SK-N-SH (cell line): Measurements from ENCODE around the gene MEIS2. TPM values are rescaled to one million over a fixed set of nuclear protein-coding genes. Genes with fewer than 3 reads are reported as not detected.

Source experiments
- CTCF ChIA-PET: fragments of 300-600, 350-600 bp; formaldehyde crosslinking; extraction: SDS; loops from one replicate; lab custom pipeline; 2021; lab: Yijun Ruan, JAX
- POLR2A ChIA-PET: fragments of 350-600 bp; sonication (Branson Sonifier 250); formaldehyde crosslinking; extraction: SDS; loops from one replicate; lab custom pipeline; 2020; ENCODE audit warnings: antibody characterized with exemption, inconsistent platforms; lab: Yijun Ruan, JAX
- DNase-seq: peaks from one replicate; pipeline ENCODE4 v3.0.0; 2012
- H2AFZ ChIP-seq: fragments of 200-600 bp; sonication (generic); 2 replicates; pipeline ENCODE4 v1.8.1; 2016; ENCODE audit warnings: antibody characterized with exemption, mild to moderate bottlenecking, low read depth
- H3F3A ChIP-seq: fragments of 200-600 bp; sonication (generic); replicated peaks from 2 replicates; pipeline ENCODE3; 2016; ENCODE audit warnings: antibody characterized with exemption, mild to moderate bottlenecking; ENCODE audit not compliant: insufficient read depth
- H3K27ac ChIP-seq, 2 experiments: fragments of 200-500 bp in 1 of 2; fragments of 200-600 bp in 1 of 2; sonication (Bioruptor generic) in 1 of 2; sonication (generic), shearing (Covaris generic) in 1 of 2; 2 replicates each; pipeline versions ENCODE4 v1.5.1 to v1.6.1; 2014 to 2016; ENCODE audit warnings: low read depth in 2 of 2, inconsistent platforms in 1 of 2, low read length in 1 of 2, mild to moderate bottlenecking in 1 of 2, mixed read lengths in 1 of 2
- H3K27me3 ChIP-seq: fragments of 200-600 bp; sonication (generic), shearing (Covaris generic); 2 replicates; pipeline ENCODE4 v1.6.1; 2016; ENCODE audit warnings: mixed run types; ENCODE audit not compliant: insufficient read depth
- H3K36me3 ChIP-seq, 2 experiments: fragments of 200-500 bp in 1 of 2; fragments of 200-600 bp in 1 of 2; sonication (Bioruptor generic) in 1 of 2; sonication (generic) in 1 of 2; replicated peaks in 1 of 2; 2 replicates each; pipeline versions ENCODE3 to v1.5.1; 2014 to 2016; ENCODE audit warnings: low read length in 1 of 2, mild to moderate bottlenecking in 1 of 2; ENCODE audit not compliant: insufficient read depth in 2 of 2, control insufficient read depth in 1 of 2
- H3K4me1 ChIP-seq, 2 experiments: fragments of 200-500 bp in 1 of 2; fragments of 200-600 bp in 1 of 2; sonication (Bioruptor generic) in 1 of 2; sonication (generic), shearing (Covaris generic) in 1 of 2; 2 replicates each; pipeline versions ENCODE4 v1.5.1 to v1.6.1; 2014 to 2016; ENCODE audit warnings: low read depth in 1 of 2, low read length in 1 of 2, mixed run types in 1 of 2; ENCODE audit not compliant: insufficient read depth in 2 of 2, control insufficient read depth in 1 of 2
- H3K4me2 ChIP-seq: fragments of 200-600 bp; sonication (generic), shearing (Covaris generic); 2 replicates; pipeline ENCODE4 v1.6.1; 2017; ENCODE audit warnings: mixed run types
- H3K4me3 ChIP-seq, 2 experiments: fragments of 200-500 bp in 1 of 2; fragments of 200-600 bp in 1 of 2; sonication (Bioruptor generic) in 1 of 2; sonication (generic), shearing (Covaris generic) in 1 of 2; 2 replicates each; pipeline versions ENCODE4 v1.5.1 to v1.8.1; 2014 to 2016; ENCODE audit warnings: low read depth in 2 of 2, inconsistent platforms in 1 of 2, low read length in 1 of 2, mild to moderate bottlenecking in 1 of 2, mixed read lengths in 1 of 2, moderate library complexity in 1 of 2
- H3K79me2 ChIP-seq: fragments of 200-600 bp; sonication (generic); 2 replicates; pipeline ENCODE4 v1.8.1; 2017; ENCODE audit warnings: mild to moderate bottlenecking; ENCODE audit not compliant: insufficient read depth
- H3K9ac ChIP-seq: fragments of 200-600 bp; sonication (generic); 2 replicates; pipeline ENCODE4 v1.6.1; 2017; ENCODE audit warnings: mixed run types
- H3K9me2 ChIP-seq: fragments of 200-600 bp; sonication (generic); 2 replicates; pipeline ENCODE4 v1.6.1; 2017; ENCODE audit warnings: mixed run types
- H3K9me3 ChIP-seq: fragments of 200-600 bp; sonication (generic); 2 replicates; pipeline ENCODE4 v1.6.1; 2017; ENCODE audit warnings: mixed run types, mild to moderate bottlenecking, moderate library complexity
- H4K20me1 ChIP-seq: fragments of 200-600 bp; sonication (generic); 2 replicates; pipeline ENCODE4 v1.6.1; 2017; ENCODE audit warnings: mild to moderate bottlenecking, mixed run types; ENCODE audit not compliant: insufficient read depth
- ELF1 ChIP-seq: IDR thresholded peaks from 2 replicates; pipeline ENCODE4 v1.4.0; 2012
- EP300 ChIP-seq, 2 experiments: IDR thresholded peaks; 2 replicates each; pipeline versions ENCODE4 v1.4.0 to v1.6.1; 2012; ENCODE audit warnings: borderline replicate concordance in 1 of 2, low read depth in 1 of 2, low read length in 1 of 2
- FOXJ3 ChIP-seq: sonication (generic); formaldehyde crosslinking; IDR thresholded peaks from 2 replicates; pipeline ENCODE4 v1.5.1; 2020; ENCODE audit warnings: mild to moderate bottlenecking, missing genetic modification reagents
- FOXM1 ChIP-seq: IDR thresholded peaks from 2 replicates; pipeline ENCODE4 v1.4.0; 2012; ENCODE audit warnings: low read depth, mild to moderate bottlenecking
- MEF2A ChIP-seq: IDR thresholded peaks from 2 replicates; pipeline ENCODE4 v1.4.0; 2012; ENCODE audit warnings: low read depth, borderline replicate concordance
- MXI1 ChIP-seq: IDR thresholded peaks from 2 replicates; pipeline ENCODE4 v1.6.1; 2012; ENCODE audit warnings: mild to moderate bottlenecking, low read depth, low read length, improper control_type of control experiment
- NFIC ChIP-seq: IDR thresholded peaks from 2 replicates; pipeline ENCODE4 v1.4.0; 2012; ENCODE audit warnings: borderline replicate concordance
- RCOR1 ChIP-seq: fragments of 150-350 bp; IDR thresholded peaks from 2 replicates; pipeline ENCODE4 v1.6.1; 2017; ENCODE audit warnings: antibody characterized with exemption, low read length
- SIN3A ChIP-seq: IDR thresholded peaks from 2 replicates; pipeline ENCODE4 v1.6.1; 2012; ENCODE audit warnings: low read depth, mild to moderate bottlenecking, low read length, moderate library complexity, borderline replicate concordance
- SMC3 ChIP-seq: IDR thresholded peaks from 2 replicates; pipeline ENCODE4 v1.6.1; 2012; ENCODE audit warnings: low read depth, low read length, improper control_type of control experiment
- TCF12 ChIP-seq: IDR thresholded peaks from 2 replicates; pipeline ENCODE4 v1.4.0; 2012
- TEAD4 ChIP-seq: IDR thresholded peaks from 2 replicates; pipeline ENCODE4 v1.4.0; 2012; ENCODE audit warnings: mild to moderate bottlenecking, borderline replicate concordance; ENCODE audit not compliant: insufficient read depth
- WGBS: methylation state at CpG from one replicate; pipeline ENCODE4 v1.1.6; 2017; ENCODE audit warnings: low lambda C conversion rate; 5-methylcytosine and 5-hydroxymethylcytosine counted together
- polyA plus RNA-seq, 3 experiments: library from polyadenylated mRNA; depleted of rRNA; stranded (reverse); fragments of >200 nt; gene quantifications; 2 replicates each; pipeline ENCODE4 v1.2.3, GENCODE V29; 2012
- TF ChIP-seq, protein P1 (sequence below): fragments of 150-350 bp; IDR thresholded peaks from 2 replicates; pipeline ENCODE4 v1.6.1; 2017; ENCODE audit warnings: antibody characterized with exemption, low read length, low read depth, borderline replicate concordance
- TF ChIP-seq, protein P2 (sequence below): IDR thresholded peaks from 2 replicates; pipeline ENCODE4 v1.6.1; 2012; ENCODE audit warnings: mild to moderate bottlenecking, low read depth, low read length, moderate library complexity
- TF ChIP-seq, protein P3 (sequence below): IDR thresholded peaks from 2 replicates; pipeline ENCODE4 v1.4.0; 2012; ENCODE audit warnings: low read depth, borderline replicate concordance
- TF ChIP-seq, protein P4 (sequence below): IDR thresholded peaks from 2 replicates; pipeline ENCODE4 v1.4.0; 2012; ENCODE audit warnings: low read depth

MEIS2 gene
- polyA plus RNA-seq, 1 of the 3 experiments (the other 2 are of a cell fraction): 146 TPM

DNA sequence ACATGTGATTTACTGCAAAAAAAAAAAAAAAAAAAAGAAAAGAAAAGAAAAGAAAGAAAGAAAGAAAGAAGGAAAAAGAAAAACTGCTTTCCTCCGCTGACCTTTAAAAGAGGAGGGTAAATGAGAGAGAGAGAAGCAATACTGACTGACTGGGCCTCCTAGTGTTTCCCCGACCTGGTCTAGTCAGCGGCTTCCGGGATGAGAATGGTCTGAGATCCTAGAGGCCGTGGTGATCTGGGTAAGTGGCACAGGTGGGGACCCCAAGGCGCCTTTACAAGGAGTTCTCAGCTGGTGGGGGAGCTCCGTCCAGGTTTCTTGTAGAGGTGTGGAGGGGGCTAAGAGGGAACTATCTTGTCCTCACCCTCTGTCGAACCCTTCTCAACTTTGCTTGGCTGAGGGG is 223.1 kb downstream of the MEIS2 start:
- H3K4me2 ChIP-seq: no peak overlapping the region
- no peak overlapping the region for H2AFZ ChIP-seq
- H3K79me2 ChIP-seq: no peaks in the 10 kb centered on the region
- 83% methylated on average over 8 of the region's 8 CpGs for WGBS
- ChIA-PET POLR2A (no interaction called here), CTCF (interaction anchor here (2.3 kb wide), 1 partner anchor 1004 kb away, joined by 6 read pairs; no protein-coding TSS in a partner anchor)
- no peaks in the 10 kb centered on the region for H4K20me1 ChIP-seq
- DNase-seq: no peak
- H3K4me1 ChIP-seq: no peaks in the 10 kb centered on the region; a peak in 1 of 4 replicates
- no peak overlapping the region for H3K9ac ChIP-seq
- no peak overlapping the region for H3K27ac ChIP-seq
- no peaks in the 10 kb centered on the region for H3K9me3 ChIP-seq
- no peaks in the 10 kb centered on the region for H3K9me2 ChIP-seq
- no peaks in the 10 kb centered on the region for H3F3A ChIP-seq
- H3K27me3 ChIP-seq: no peaks in the 10 kb centered on the region
- H3K36me3 ChIP-seq: no peaks in the 10 kb centered on the region
- H3K4me3 ChIP-seq: no peak overlapping the region
- no peak for TF ChIP-seq FOXM1
- no peak for TF ChIP-seq TEAD4
- TF ChIP-seq, protein P1, sequence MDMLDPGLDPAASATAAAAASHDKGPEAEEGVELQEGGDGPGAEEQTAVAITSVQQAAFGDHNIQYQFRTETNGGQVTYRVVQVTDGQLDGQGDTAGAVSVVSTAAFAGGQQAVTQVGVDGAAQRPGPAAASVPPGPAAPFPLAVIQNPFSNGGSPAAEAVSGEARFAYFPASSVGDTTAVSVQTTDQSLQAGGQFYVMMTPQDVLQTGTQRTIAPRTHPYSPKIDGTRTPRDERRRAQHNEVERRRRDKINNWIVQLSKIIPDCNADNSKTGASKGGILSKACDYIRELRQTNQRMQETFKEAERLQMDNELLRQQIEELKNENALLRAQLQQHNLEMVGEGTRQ: no peak
- no peak for TF ChIP-seq EP300 (IDR thresholded peaks at IDR 0.05; ENCODE audit: borderline replicate concordance in 1 of 2, low read depth in 1 of 2, low read length in 1 of 2)
- no peak for TF ChIP-seq ELF1
- TF ChIP-seq NFIC: no peak
- TF ChIP-seq, protein P2, sequence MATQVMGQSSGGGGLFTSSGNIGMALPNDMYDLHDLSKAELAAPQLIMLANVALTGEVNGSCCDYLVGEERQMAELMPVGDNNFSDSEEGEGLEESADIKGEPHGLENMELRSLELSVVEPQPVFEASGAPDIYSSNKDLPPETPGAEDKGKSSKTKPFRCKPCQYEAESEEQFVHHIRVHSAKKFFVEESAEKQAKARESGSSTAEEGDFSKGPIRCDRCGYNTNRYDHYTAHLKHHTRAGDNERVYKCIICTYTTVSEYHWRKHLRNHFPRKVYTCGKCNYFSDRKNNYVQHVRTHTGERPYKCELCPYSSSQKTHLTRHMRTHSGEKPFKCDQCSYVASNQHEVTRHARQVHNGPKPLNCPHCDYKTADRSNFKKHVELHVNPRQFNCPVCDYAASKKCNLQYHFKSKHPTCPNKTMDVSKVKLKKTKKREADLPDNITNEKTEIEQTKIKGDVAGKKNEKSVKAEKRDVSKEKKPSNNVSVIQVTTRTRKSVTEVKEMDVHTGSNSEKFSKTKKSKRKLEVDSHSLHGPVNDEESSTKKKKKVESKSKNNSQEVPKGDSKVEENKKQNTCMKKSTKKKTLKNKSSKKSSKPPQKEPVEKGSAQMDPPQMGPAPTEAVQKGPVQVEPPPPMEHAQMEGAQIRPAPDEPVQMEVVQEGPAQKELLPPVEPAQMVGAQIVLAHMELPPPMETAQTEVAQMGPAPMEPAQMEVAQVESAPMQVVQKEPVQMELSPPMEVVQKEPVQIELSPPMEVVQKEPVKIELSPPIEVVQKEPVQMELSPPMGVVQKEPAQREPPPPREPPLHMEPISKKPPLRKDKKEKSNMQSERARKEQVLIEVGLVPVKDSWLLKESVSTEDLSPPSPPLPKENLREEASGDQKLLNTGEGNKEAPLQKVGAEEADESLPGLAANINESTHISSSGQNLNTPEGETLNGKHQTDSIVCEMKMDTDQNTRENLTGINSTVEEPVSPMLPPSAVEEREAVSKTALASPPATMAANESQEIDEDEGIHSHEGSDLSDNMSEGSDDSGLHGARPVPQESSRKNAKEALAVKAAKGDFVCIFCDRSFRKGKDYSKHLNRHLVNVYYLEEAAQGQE: no peak
- TF ChIP-seq, protein P3, sequence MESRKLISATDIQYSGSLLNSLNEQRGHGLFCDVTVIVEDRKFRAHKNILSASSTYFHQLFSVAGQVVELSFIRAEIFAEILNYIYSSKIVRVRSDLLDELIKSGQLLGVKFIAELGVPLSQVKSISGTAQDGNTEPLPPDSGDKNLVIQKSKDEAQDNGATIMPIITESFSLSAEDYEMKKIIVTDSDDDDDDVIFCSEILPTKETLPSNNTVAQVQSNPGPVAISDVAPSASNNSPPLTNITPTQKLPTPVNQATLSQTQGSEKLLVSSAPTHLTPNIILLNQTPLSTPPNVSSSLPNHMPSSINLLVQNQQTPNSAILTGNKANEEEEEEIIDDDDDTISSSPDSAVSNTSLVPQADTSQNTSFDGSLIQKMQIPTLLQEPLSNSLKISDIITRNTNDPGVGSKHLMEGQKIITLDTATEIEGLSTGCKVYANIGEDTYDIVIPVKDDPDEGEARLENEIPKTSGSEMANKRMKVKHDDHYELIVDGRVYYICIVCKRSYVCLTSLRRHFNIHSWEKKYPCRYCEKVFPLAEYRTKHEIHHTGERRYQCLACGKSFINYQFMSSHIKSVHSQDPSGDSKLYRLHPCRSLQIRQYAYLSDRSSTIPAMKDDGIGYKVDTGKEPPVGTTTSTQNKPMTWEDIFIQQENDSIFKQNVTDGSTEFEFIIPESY: no peak
- TF ChIP-seq SMC3: no peak
- TF ChIP-seq FOXJ3 (CRISPR knock-in tag): no peak
- TF ChIP-seq SIN3A: no peak
- no peak for TF ChIP-seq TCF12
- TF ChIP-seq MEF2A: no peak
- no peak for TF ChIP-seq MXI1
- TF ChIP-seq, protein P4, sequence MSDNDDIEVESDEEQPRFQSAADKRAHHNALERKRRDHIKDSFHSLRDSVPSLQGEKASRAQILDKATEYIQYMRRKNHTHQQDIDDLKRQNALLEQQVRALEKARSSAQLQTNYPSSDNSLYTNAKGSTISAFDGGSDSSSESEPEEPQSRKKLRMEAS: no peak
- TF ChIP-seq RCOR1: no peak
